Adrenal gland (tissue), 5 donors: ENCODE measurements around the gene HELLS.

Experiments
- CTCF ChIP-seq, 6 experiments: fragments of 450-650 bp in 4 of 6; fragments of 200-600 bp in 2 of 6; sonication (generic) in 1 of 6; IDR thresholded peaks; 1 replicate in 5 of 6; 2 replicates in 1 of 6; pipeline versions ENCODE4 v1.5.1 to v1.8.0; 2016 to 2021; ENCODE audit warnings: antibody characterized with exemption in 6 of 6, mild to moderate bottlenecking in 2 of 6, moderate library complexity in 1 of 6
- POLR2A ChIP-seq, 2 donors: fragments of 450-650 bp; IDR thresholded peaks; one replicate each; pipeline ENCODE4 v1.6.1; 2017; ENCODE audit warnings: antibody characterized with exemption in 2 of 2, mild to moderate bottlenecking in 2 of 2, moderate library complexity in 1 of 2
- donor health status: DM: no; HTN: no; CAD: no.

- TF ChIP-seq POLR2A (IDR thresholded peaks at IDR 0.05) (no peak), CTCF (IDR thresholded peaks at IDR 0.05) (no peak)
Measured at GRCh38 chr10:94607111-94607510, 61.5 kb downstream of the HELLS start.
